Measurements from ENCODE around the gene GABRR2. TPM values are rescaled to one million over a fixed set of nuclear protein-coding genes. Genes with fewer than 3 reads are reported as not detected.
"Not testable (repeated sequence)": the region's sequence is repeated elsewhere in the genome, so short reads cannot be mapped to it uniquely, and the experiment has no call there.

Gene GABRR2
- total and polyA plus RNA-seq, 2 of the 4 experiments (the other 2 are of a cell fraction), result 0.26 TPM; not detected in 1

DNA sequence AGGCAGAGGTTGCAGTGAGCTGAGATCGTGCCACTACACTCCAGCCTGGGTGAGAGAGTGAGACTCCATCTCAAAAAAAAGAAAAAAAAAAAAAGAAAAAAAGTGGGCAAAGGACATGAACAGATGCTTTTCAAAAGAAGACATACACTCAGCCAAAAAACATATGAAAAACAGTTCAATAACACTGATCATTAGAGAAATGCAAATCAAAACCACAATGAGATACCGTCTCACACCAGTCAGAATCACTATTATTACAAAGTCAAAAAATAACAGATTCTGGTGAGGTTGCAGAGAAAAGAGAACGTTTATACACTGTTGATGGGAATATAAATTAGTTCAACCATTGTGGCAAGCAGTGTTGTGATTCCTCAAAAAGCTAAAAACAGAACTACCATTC, 10.6 kb downstream of the GABRR2 start:
- H3K27me3 ChIP-seq (ENCODE audit: control insufficient read depth, insufficient read depth, low read length), result peaks cover 24% of the 10 kb centered on the region
- H3K4ac ChIP-seq (ENCODE audit: low read depth, low read length); H3K18ac ChIP-seq (ENCODE audit: low read depth, low read length); H3K9ac ChIP-seq (ENCODE audit: low read depth, low read length); dilution Hi-C loops (cut with HindIII; ENCODE audit: low sequenced_read_pairs, unreplicated experiment); intact Hi-C loops (cut with micrococcal nuclease); BruUV-seq (replicated peaks); H3K27ac ChIP-seq (ENCODE audit: insufficient read depth, low read length); in situ Hi-C loops (cut with MboI; ENCODE audit: low sequenced_read_pairs); H2BK5ac ChIP-seq (ENCODE audit: low read depth, low read length, poor library complexity, severe bottlenecking); H4K8ac ChIP-seq (ENCODE audit: low read depth in 2 of 2, low read length in 2 of 2); H4K5ac ChIP-seq (ENCODE audit: low read depth, low read length); H2AK5ac ChIP-seq (ENCODE audit: low read depth, low read length); H3K23ac ChIP-seq (ENCODE audit: low read depth, low read length); POLR2A ChIA-PET (ENCODE audit: unreplicated experiment); ATAC-seq (ENCODE audit: low read depth); H4K91ac ChIP-seq (ENCODE audit: insufficient read depth, low read depth, low read length); H3K14ac ChIP-seq (replicated peaks; ENCODE audit: low read depth, low read length); H4K20me1 ChIP-seq (ENCODE audit: insufficient read depth, low read length); H3K36me3 ChIP-seq (ENCODE audit: control insufficient read depth, insufficient read depth, low read length); H2AFZ ChIP-seq (replicated peaks; ENCODE audit: low read length, poor library complexity); H2AK9ac ChIP-seq (replicated peaks; ENCODE audit: low read depth, low read length, poor library complexity); H3K56ac ChIP-seq (ENCODE audit: extremely low read depth, insufficient read depth, low read length); DNase-seq; H3K4me1 ChIP-seq (ENCODE audit: control insufficient read depth, insufficient read depth, low read length); H3K9me1 ChIP-seq (ENCODE audit: insufficient read depth, low read length); H2BK120ac ChIP-seq (ENCODE audit: low read depth, low read length); H3K79me1 ChIP-seq (ENCODE audit: low read depth in 1 of 2, low read length in 2 of 2); H2BK15ac ChIP-seq (ENCODE audit: low read depth, low read length); H3K4me2 ChIP-seq (ENCODE audit: low read depth, low read length); H3K4me3 ChIP-seq (ENCODE audit: insufficient read depth, low read depth, low read length); H2BK20ac ChIP-seq (ENCODE audit: low read depth, low read length); H3K9me3 ChIP-seq (ENCODE audit: control insufficient read depth, insufficient read depth, low read length): not testable (repeated sequence)
- CTCF ChIA-PET, result interaction anchor here (0.7 kb wide), 1 partner anchor 43 kb away, joined by 3 read pairs; no protein-coding TSS in a partner anchor
- WGBS, 2 experiments (ENCODE audit: extremely low coverage in 2 of 2, insufficient read length in 1 of 2), result no CpG with 5 or more reads among the region's 3 CpGs

Measured in IMR-90 (cell line).